ENCODE measurements around the gene SERPINE2. TPM values are rescaled to one million over a fixed set of nuclear protein-coding genes. Genes with fewer than 3 reads are reported as not detected.
"Not testable (repeated sequence)": the region's sequence is repeated elsewhere in the genome, so short reads cannot be mapped to it uniquely, and the experiment has no call there.

SERPINE2 gene
- polyA plus RNA-seq, 1 experiment: 24.0 TPM

DNA sequence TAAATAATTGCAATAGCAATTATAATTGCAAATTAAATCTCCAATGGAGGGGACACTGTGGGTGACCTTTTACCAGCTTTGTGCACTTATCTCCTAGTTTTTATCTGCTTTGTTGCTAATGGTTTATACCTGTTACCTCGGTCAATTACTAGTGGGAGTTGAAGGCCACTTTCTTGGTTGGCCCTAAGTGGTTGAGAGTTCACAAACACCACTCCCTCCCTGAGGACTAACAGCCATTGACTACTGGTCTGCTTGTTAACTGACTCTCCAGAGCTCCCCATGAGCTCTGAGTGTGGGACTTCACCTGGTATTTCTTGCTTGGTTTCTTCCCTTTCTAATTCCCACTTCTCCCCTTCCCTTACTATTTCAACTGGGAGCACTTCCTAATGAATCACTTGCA, 27.2 kb downstream of the SERPINE2 start:
- H3K9me3 ChIP-seq (ENCODE audit: control insufficient read depth, insufficient read depth, low read length): no peaks in the 10 kb centered on the region; the same call in 1 of the 2 replicates
- POLR2A ChIA-PET: no interaction called here
- DNase-seq (ENCODE audit: low read depth, low spot score): no peak
- no peaks in the 10 kb centered on the region for H3K27me3 ChIP-seq (ENCODE audit: control insufficient read depth, insufficient read depth, low read length)
- no peak overlapping the region for H3K4me3 ChIP-seq (ENCODE audit: low read depth, low read length)
- TF ChIP-seq, protein P1, sequence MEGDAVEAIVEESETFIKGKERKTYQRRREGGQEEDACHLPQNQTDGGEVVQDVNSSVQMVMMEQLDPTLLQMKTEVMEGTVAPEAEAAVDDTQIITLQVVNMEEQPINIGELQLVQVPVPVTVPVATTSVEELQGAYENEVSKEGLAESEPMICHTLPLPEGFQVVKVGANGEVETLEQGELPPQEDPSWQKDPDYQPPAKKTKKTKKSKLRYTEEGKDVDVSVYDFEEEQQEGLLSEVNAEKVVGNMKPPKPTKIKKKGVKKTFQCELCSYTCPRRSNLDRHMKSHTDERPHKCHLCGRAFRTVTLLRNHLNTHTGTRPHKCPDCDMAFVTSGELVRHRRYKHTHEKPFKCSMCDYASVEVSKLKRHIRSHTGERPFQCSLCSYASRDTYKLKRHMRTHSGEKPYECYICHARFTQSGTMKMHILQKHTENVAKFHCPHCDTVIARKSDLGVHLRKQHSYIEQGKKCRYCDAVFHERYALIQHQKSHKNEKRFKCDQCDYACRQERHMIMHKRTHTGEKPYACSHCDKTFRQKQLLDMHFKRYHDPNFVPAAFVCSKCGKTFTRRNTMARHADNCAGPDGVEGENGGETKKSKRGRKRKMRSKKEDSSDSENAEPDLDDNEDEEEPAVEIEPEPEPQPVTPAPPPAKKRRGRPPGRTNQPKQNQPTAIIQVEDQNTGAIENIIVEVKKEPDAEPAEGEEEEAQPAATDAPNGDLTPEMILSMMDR (IDR thresholded peaks at IDR 0.05; ENCODE audit: low read depth, low read length): no peak
- CTCF ChIA-PET: interaction anchor here (0.6 to 1.0 kb wide), 2 partner anchors 18 to 39 kb away, joined by 3 to 4 read pairs; no protein-coding TSS in a partner anchor
- no peak overlapping the region for H3K27ac ChIP-seq (ENCODE audit: low read depth, low read length)

DNA sequence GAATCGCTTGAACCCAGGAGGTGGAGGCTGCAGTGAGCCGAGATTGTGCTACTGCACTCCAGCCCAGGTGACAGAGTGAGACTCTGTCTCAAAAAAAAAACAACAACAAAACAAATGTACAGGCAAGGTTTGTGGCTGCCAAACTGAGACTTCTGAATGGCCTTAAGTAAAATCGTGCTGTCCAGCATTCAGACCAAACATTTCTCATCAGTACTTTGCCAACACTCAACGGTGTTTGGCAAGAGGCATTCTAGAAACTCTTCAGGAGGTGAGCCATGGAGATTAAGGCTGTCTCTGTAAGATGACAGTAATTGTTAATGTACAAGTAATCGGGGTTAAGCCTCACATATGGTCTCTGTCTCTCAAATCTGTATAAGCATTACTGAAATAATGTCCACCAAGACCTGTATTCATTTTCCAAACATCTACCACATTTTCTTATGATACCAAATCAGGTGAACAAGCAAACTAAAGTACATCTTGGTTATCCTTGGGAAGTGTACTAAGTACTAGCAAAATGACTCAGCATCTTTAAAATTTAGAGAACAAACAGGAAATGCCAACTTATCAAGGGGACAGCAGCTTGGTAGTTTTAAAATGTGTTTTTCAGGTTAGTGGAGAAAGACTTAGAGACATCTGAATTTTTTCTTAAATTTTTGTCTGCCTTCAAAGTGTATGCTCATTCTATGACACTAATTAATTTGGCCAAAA, 29.3 kb downstream of the SERPINE2 start:
- DNase-seq (ENCODE audit: low read depth, low spot score): no peak
- H3K4me3 ChIP-seq (ENCODE audit: low read depth, low read length): no peak overlapping the region
- CTCF ChIA-PET: interaction anchor here (0.7 to 8.6 kb wide), 2 partner anchors 16 to 40 kb away, joined by 3 to 78 read pairs; no protein-coding TSS in a partner anchor
- no peaks in the 10 kb centered on the region for H3K27me3 ChIP-seq (ENCODE audit: control insufficient read depth, insufficient read depth, low read length)
- TF ChIP-seq, protein P1 (IDR thresholded peaks at IDR 0.05; ENCODE audit: low read depth, low read length): no peak
- POLR2A ChIA-PET: no interaction called here
- H3K9me3 ChIP-seq (ENCODE audit: control insufficient read depth, insufficient read depth, low read length): no peaks in the 10 kb centered on the region; the same call in 1 of the 2 replicates
- H3K27ac ChIP-seq (ENCODE audit: low read depth, low read length): no peak overlapping the region

DNA sequence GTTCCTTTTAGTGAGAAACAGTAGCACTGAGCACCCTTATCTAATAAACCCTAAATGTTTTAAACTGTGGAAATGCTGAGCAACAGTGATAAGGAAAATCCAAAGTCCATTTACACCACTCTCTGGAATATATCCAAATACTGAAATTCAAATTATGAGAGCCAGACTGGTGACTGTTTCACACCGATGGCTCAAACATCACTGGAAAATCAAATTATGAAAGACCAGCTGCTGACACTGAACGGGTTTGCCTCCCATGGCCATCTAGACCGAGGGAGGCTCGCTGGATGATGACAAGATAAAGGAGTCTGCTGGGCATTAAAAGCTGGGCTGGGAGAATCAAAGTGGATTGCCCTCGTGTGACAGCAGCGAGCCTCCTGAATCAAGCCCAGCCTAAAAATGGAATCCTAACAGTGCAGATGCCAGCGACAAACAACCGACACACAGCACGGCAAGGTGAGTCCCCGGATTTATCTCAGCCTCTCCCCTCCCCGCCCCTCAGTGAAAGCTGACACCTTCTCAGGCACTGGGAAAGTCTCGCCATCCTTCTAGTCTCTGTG, 30.3 kb downstream of the SERPINE2 start:
- TF ChIP-seq, protein P1 (IDR thresholded peaks at IDR 0.05; ENCODE audit: low read depth, low read length): no peak
- ChIA-PET CTCF (interaction anchor here (0.7 to 8.6 kb wide), 3 partner anchors 15 to 39 kb away, joined by 3 to 78 read pairs (median 3); no protein-coding TSS in a partner anchor), POLR2A (no interaction called here)
- no peak overlapping the region for H3K27ac ChIP-seq (ENCODE audit: low read depth, low read length)
- no peaks in the 10 kb centered on the region; the same call in 1 of the 2 replicates for H3K9me3 ChIP-seq (ENCODE audit: control insufficient read depth, insufficient read depth, low read length)
- DNase-seq (ENCODE audit: low read depth, low spot score): no peak
- H3K4me3 ChIP-seq (ENCODE audit: low read depth, low read length): no peak overlapping the region
- no peaks in the 10 kb centered on the region for H3K27me3 ChIP-seq (ENCODE audit: control insufficient read depth, insufficient read depth, low read length)

DNA sequence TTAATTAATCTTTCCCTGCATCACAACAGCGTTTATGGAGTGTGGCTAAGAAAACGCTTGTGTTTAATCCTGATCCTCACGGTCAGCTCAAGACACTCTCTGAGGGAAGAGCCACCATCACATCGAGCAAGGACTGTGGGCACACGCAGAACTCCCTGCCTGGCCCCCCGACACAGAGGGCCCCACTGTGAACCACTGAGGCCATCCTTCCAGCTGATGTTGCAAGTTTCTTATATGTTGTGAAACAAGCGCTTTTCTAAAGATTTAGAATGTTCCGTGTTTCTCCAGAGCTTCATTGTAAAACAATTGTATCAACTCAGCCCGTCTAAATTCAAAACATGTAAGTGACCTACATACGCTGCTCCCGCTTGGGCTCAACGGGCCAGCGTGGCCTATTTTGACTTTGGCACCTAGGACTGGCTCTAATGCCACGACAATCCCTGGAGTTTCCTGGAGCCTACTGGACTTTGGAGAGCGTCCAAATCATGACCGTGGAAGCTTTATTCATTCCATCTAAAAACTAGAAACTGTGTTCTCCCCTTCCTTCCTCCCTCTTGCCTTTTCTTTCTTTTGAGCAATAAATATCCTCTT, 34.9 kb downstream of the SERPINE2 start:
- Histone ChIP-seq H3K9me3 (ENCODE audit: control insufficient read depth, insufficient read depth, low read length) (no peaks in the 10 kb centered on the region; the same call in 1 of the 2 replicates), H3K4me3 (ENCODE audit: low read depth, low read length) (no peak overlapping the region), H3K27me3 (ENCODE audit: control insufficient read depth, insufficient read depth, low read length) (no peaks in the 10 kb centered on the region), H3K27ac (ENCODE audit: low read depth, low read length) (no peak overlapping the region)
- CTCF ChIA-PET: interaction anchor here (0.8 to 8.6 kb wide), 4 partner anchors 10 to 280 kb away, joined by 3 to 78 read pairs (median 4); no protein-coding TSS in a partner anchor
- TF ChIP-seq, protein P1 (IDR thresholded peaks at IDR 0.05; ENCODE audit: low read depth, low read length): no peak
- POLR2A ChIA-PET: no interaction called here
- DNase-seq (ENCODE audit: low read depth, low spot score): no peak

DNA sequence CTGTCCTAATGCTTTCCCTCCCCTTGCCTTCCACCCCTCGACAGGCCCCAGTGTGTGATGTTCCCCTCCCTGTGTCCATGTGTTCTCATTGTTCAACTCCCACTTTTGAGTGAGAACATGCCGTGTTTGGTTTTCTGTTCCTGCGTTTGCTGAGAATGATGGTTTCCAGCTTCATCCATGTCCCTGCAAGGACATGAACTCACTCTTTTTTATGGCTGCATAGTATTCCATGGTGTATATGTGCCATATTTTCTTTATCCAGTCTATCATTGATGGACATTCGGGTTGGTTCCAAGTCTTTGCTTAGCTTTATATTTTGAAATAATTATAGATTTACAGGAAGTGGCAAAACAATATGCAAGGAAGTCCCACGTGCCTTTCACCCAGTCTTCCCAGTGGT, 38.4 kb downstream of the SERPINE2 start:
- CTCF ChIA-PET: interaction anchor here (1.0 to 1.8 kb wide), 2 partner anchors 30 to 284 kb away, joined by 5 read pairs; no protein-coding TSS in a partner anchor
- POLR2A ChIA-PET; H3K27ac ChIP-seq (ENCODE audit: low read depth, low read length); DNase-seq (ENCODE audit: low read depth, low spot score); H3K27me3 ChIP-seq (ENCODE audit: control insufficient read depth, insufficient read depth, low read length); H3K9me3 ChIP-seq (ENCODE audit: control insufficient read depth, insufficient read depth, low read length); H3K4me3 ChIP-seq (ENCODE audit: low read depth, low read length): not testable (repeated sequence)
